Prostate gland (tissue), 2 donors: ENCODE results near the gene AQP4. TPM values are rescaled to one million over a fixed set of nuclear protein-coding genes. Genes with fewer than 3 reads are reported as not detected.

Experiments
- DNase-seq: peaks from one replicate; pipeline ENCODE4 v3.0.0-alpha.2; 2019; ENCODE audit warnings: low spot score
- H3K27ac ChIP-seq, 2 donors: fragments of 200-600 bp; sonication (generic); 2 replicates each; pipeline ENCODE4 v1.5.1; 2017 to 2019
- H3K27me3 ChIP-seq: fragments of 200-600 bp; sonication (generic); replicated peaks from 2 replicates; pipeline ENCODE4 v1.5.1; 2019; ENCODE audit not compliant: insufficient read depth
- H3K36me3 ChIP-seq, 2 donors: fragments of 200-600 bp; sonication (generic); 1 replicate in 1 of 2; 2 replicates in 1 of 2; pipeline versions ENCODE4 v1.5.1 to v1.8.1; 2017 to 2019
- H3K4me1 ChIP-seq: fragments of 200-600 bp; sonication (generic); replicated peaks from 2 replicates; pipeline ENCODE4 v1.5.1; 2019
- H3K4me3 ChIP-seq, 2 donors: fragments of 200-600 bp; sonication (generic); 2 replicates each; pipeline ENCODE4 v1.5.1; 2017 to 2019
- H3K9me3 ChIP-seq: fragments of 200-600 bp; sonication (generic); 2 replicates; pipeline ENCODE4 v1.5.1; 2017
- CTCF ChIP-seq, 4 experiments: fragments of 200-600 bp in 2 of 4; fragments of 450-650 bp in 2 of 4; sonication (generic) in 2 of 4; IDR thresholded peaks; 1 replicate in 3 of 4; 2 replicates in 1 of 4; pipeline ENCODE4 v1.5.1; 2016 to 2019; ENCODE audit warnings: antibody characterized with exemption in 4 of 4, mild to moderate bottlenecking in 2 of 4, moderate library complexity in 2 of 4
- POLR2A ChIP-seq: fragments of 450-650 bp; IDR thresholded peaks from one replicate; pipeline ENCODE4 v1.6.1; 2016; ENCODE audit warnings: antibody characterized with exemption, mild to moderate bottlenecking
- POLR2AphosphoS5 ChIP-seq: sonication (generic); formaldehyde crosslinking; IDR thresholded peaks from one replicate; pipeline ENCODE4 v1.6.1; 2017; ENCODE audit warnings: antibody characterized with exemption
- WGBS: methylation state at CpG from one replicate; pipeline ENCODE4 v1.1.5; 2018; 5-methylcytosine and 5-hydroxymethylcytosine counted together
- intact Hi-C: fragments of 100-400 bp; cut with DNase I; formaldehyde crosslinking; loops from one replicate; pipeline ENCODE4 v1.14.2; 2022
- total RNA-seq, 2 donors: library from RNA; depleted of rRNA; stranded (reverse); fragments of >200 nt; gene quantifications; one replicate each; pipeline ENCODE4 v1.1.0, GENCODE V29; 2016

AQP4 gene
- total RNA-seq, 2 donors from 2014 or later: 1.7 to 8.4 TPM

GRCh38 chr18:26901020-26901419 lies 35.5 kb upstream of the AQP4 start:
- Histone ChIP-seq H3K9me3 (no peaks in the 10 kb centered on the region), H3K4me1 (no peaks in the 10 kb centered on the region), H3K36me3 (no peaks in the 10 kb centered on the region), H3K27ac (no peak overlapping the region), H3K27me3 (no peaks in the 10 kb centered on the region), H3K4me3 (no peak overlapping the region)
- intact Hi-C loops: no loop called here
- TF ChIP-seq POLR2A (no peak), CTCF (IDR thresholded peaks at IDR 0.05) (no peak), POLR2AphosphoS5 (no peak)
- DNase-seq: no peak

GRCh38 chr18:26894426-26894825 lies 28.9 kb upstream of the AQP4 start:
- intact Hi-C loops: no loop called here
- Histone ChIP-seq H3K36me3 (no peaks in the 10 kb centered on the region), H3K9me3 (no peaks in the 10 kb centered on the region), H3K27me3 (no peaks in the 10 kb centered on the region), H3K4me1 (no peaks in the 10 kb centered on the region), H3K4me3 (no peak overlapping the region), H3K27ac (no peak overlapping the region)
- TF ChIP-seq CTCF (IDR thresholded peaks at IDR 0.05) (no peak), POLR2A (no peak), POLR2AphosphoS5 (no peak)
- WGBS: 55% methylated on average over 1 of the region's 1 CpG
- no peak for DNase-seq

GRCh38 chr18:26893996-26894395 lies 28.5 kb upstream of the AQP4 start:
- DNase-seq: no peak
- intact Hi-C loops: no loop called here
- no peaks in the 10 kb centered on the region for H3K27me3 ChIP-seq
- H3K27ac ChIP-seq: no peak overlapping the region
- no peak for TF ChIP-seq CTCF (IDR thresholded peaks at IDR 0.05)
- 25% methylated on average over 6 of the region's 6 CpGs for WGBS
- no peak overlapping the region for H3K4me3 ChIP-seq
- no peaks in the 10 kb centered on the region for H3K4me1 ChIP-seq
- H3K36me3 ChIP-seq: no peaks in the 10 kb centered on the region
- no peaks in the 10 kb centered on the region for H3K9me3 ChIP-seq

- WGBS: 95% methylated on average over 4 of the region's 4 CpGs
- Histone ChIP-seq H3K27me3 (no peaks in the 10 kb centered on the region), H3K27ac (no peak overlapping the region), H3K4me3 (no peak overlapping the region), H3K9me3 (no peaks in the 10 kb centered on the region), H3K36me3 (no peaks in the 10 kb centered on the region), H3K4me1 (no peaks in the 10 kb centered on the region)
- TF ChIP-seq CTCF (IDR thresholded peaks at IDR 0.05) (no peak), POLR2A (no peak), POLR2AphosphoS5 (no peak)
- no peak for DNase-seq
- intact Hi-C loops: no loop called here
These were observed 22.8 kb upstream of the AQP4 start for GRCh38 chr18:26888259-26888658.

- no peaks in the 10 kb centered on the region for H3K27me3 ChIP-seq
- no peaks in the 10 kb centered on the region for H3K4me1 ChIP-seq
- 96% methylated on average over 2 of the region's 2 CpGs for WGBS
- H3K36me3 ChIP-seq: no peaks in the 10 kb centered on the region
- H3K4me3 ChIP-seq: no peak overlapping the region
- H3K27ac ChIP-seq: no peak overlapping the region
- TF ChIP-seq POLR2AphosphoS5: no peak
- TF ChIP-seq CTCF (IDR thresholded peaks at IDR 0.05): no peak
- H3K9me3 ChIP-seq: no peaks in the 10 kb centered on the region
- no peak for DNase-seq
- intact Hi-C loops: no loop called here
These were observed 9.6 kb upstream of the AQP4 start for GRCh38 chr18:26875040-26875654.
